ENCODE data around the gene GRIA3.

DNA sequence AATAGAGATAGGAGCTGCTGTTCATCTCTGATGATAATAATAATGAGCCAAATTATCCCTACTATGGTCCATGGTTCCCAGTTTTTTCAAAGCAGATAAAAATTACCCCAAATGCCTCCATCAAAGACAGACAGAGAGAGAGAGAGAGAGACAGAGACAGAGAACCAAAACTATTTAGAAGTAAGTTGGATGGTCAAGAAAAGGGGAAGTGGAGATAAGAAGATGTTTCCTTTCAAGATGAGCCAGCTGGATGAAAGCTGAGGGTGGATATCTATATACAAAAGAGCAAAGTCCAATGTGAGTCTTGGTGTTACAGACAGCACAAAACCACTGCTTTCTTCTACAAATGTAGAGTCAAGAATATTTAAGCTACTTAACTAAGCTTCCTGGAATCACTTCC lies 173.9 kb downstream of the GRIA3 start:
- TF ChIP-seq CTCF (IDR thresholded peaks at IDR 0.05) (no peak), POLR2A (IDR thresholded peaks at IDR 0.05) (no peak)
